GM12874 (cell line): ENCODE results near the gene ZER1.

Source experiments
- TF ChIP-seq, protein P1 (sequence below): IDR thresholded peaks from 2 replicates; pipeline ENCODE4 v1.5.1; 2011; ENCODE audit warnings: low read depth, mild to moderate bottlenecking, control low read depth, low read length, moderate library complexity; ENCODE audit not compliant: insufficient read depth

The ZER1 gene

DNA sequence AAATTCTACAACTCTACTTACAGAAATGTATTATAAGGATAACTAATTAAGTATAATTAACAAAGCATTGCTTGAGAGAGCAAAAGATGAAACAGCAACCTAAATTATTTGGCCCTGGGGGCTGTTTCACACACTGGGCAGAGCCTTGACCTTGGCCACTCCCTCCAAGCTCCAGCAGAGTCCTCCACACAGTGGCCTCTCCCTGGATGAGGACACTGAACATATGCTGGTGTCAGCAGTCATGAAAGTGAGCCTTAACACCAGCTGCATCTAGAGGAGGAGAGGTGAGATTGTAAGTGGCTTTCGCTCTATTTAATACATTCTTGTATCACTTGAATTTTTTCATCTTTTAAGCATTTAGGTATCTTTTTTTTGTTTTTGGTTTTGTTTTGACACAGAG, 24.5 kb downstream of the ZER1 start:
- TF ChIP-seq, protein P1, sequence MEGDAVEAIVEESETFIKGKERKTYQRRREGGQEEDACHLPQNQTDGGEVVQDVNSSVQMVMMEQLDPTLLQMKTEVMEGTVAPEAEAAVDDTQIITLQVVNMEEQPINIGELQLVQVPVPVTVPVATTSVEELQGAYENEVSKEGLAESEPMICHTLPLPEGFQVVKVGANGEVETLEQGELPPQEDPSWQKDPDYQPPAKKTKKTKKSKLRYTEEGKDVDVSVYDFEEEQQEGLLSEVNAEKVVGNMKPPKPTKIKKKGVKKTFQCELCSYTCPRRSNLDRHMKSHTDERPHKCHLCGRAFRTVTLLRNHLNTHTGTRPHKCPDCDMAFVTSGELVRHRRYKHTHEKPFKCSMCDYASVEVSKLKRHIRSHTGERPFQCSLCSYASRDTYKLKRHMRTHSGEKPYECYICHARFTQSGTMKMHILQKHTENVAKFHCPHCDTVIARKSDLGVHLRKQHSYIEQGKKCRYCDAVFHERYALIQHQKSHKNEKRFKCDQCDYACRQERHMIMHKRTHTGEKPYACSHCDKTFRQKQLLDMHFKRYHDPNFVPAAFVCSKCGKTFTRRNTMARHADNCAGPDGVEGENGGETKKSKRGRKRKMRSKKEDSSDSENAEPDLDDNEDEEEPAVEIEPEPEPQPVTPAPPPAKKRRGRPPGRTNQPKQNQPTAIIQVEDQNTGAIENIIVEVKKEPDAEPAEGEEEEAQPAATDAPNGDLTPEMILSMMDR: no peak

DNA sequence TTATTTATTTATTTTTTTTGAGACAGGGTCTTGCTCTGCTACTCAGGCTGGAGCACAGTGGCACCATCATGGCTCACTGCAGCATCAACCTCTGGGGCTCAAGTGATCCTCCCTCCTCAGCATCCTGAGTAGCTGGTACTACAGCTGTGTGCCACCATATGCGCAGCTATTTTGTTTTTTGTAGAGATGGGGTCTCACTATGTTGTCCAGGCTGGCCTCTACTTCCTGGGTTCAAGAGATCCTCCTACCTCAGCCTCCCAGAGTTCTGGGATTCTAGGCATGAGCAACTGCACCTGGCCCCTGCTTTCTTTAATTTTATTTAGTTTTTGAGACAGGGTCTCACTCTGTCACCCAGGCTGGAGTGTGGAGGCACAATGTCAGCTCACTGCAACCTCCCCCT, 28.3 kb downstream of the ZER1 start:
- TF ChIP-seq, protein P1: no peak

DNA sequence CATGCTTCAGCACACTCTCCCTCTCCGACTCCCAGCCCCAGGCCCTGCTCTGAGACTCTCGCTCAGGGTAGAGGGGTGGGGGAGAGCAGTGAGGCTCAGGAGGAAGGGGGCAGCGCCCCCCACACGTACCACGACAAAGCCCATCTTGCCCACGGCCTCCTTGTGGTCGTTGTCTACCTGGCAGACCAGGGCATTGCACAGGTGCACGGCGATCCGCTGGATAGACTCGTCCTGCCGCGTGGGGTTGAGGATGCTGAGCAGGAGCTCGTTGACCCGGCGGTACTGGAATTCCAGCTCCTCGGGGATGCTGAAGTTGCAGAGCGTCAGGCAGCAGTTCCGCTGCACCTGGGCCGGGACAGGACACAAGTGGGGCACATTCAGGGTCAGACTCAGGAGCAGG, 29.3 kb downstream of the ZER1 start:
- TF ChIP-seq, protein P1: no peak

DNA sequence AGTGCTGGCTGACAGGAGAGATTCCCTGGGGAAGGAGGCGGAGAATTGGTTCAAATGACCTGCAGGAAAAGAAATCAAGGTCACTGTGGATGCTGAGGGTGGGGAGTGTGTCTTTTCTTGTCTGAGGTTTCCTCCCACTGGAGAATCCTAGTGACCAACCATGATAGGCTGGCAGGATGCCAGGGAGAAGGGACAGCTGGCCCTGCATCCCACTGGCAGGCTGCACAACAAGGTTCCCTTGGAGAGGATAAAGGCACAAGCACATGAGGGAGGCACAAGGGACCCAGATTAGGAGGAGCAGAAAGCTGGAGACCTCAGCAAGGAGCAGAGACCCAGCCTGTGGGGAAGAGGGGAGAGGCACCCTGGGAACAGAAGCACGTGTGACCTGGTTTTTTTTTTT, 36.4 kb downstream of the ZER1 start:
- TF ChIP-seq, protein P1: no peak

DNA sequence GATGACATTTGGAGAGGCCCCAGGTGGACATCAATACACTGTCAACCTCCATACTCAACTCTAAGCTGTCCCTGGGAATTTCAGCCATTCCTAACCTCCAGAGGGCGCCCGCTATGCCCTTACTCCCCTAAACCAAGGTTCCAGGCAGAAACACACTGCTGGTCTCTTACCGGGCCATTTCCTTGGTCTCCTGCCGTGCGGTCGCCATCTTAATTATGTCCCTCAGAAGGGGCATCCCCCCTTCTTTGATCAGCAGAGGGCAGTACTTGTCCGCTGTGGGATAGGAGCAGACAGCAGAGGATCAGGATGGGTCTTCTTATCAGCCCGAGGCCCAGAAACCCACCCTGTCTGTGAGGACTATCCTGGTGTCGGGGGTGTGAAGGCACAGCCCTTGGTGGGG, 38.5 kb downstream of the ZER1 start:
- TF ChIP-seq, protein P1: no peak

DNA sequence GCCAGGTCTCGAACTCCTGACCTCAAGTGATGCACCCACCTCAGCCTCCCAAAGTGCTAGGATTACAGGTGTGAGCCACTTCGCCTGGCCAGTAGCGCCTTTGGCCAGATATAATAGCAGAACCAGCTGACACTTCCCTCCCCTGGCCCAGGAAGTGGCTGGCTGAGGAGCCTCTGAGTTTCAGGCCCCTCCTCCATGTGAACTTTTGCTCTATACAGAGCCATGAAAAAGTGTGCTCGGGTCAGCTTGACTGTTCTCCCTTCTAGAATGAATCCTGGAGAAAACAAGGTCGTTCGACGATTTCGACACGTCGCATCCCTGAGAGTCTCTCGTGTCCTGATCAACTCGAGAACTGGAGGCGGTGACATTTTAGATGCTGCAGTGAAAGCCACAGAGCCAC, 39.2 kb downstream of the ZER1 start:
- TF ChIP-seq, protein P1: no peak

DNA sequence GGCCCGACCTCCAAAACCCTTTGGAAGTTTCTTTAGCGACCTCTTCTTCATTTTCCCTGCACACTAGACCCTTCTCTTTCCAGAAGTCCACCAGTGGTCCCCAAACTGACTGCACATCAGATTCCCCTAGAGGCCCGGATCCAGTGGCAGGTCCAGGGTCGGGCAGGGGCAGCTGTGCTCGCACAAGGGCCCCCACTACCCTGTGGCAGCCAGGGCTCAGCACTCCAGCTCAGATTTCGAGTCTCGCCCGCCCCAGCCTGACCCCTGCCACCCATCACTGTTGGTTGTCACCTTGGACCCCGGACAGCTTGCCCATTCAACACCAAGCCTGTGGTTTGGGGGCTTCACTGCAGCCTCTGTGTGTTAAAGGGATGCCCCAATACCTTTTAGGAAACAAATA, 40.0 kb downstream of the ZER1 start:
- TF ChIP-seq, protein P1: no peak

DNA sequence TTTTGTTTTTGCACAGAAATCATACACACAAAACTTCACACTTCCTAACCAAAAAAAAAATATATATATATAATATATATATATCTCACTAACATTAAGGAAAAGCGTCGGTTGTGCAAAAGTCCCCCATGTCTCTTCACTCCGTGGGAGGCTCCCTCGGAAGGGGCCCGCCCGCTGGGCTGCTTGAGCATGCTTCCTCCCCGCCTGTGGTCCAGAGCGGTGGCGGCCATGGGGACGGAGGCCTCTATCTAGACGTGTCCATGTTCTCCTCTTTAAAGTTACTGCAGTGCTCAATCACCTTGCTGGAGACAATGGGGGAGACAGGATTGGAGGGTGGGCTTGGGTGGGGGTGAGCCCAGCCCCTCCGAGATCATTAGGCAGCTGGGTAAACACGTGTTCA, 40.6 kb downstream of the ZER1 start:
- TF ChIP-seq, protein P1: no peak
